GM23338 (cell line): Measurements from ENCODE around the gene MPC2. TPM values are rescaled to one million over a fixed set of nuclear protein-coding genes. Genes with fewer than 3 reads are reported as not detected.

ENCODE experiments used
- ATAC-seq: fragments of 200-7000 bp; cut with Tn5 transposase; 3 replicates; pipeline ENCODE4 v1.9.1; 2020
- DNase-seq: peaks from one replicate; pipeline ENCODE4 v3.0.0-alpha.2; 2015; ENCODE audit warnings: low spot score
- H2AFZ ChIP-seq: fragments of 200-600 bp; sonication (generic); 2 replicates; pipeline ENCODE4 v1.8.0; 2016; ENCODE audit warnings: antibody characterized with exemption, mild to moderate bottlenecking, moderate library complexity
- H3F3A ChIP-seq: fragments of 200-600 bp; sonication (generic); replicated peaks from 2 replicates; pipeline ENCODE4 v1.8.0; 2017; ENCODE audit warnings: antibody characterized with exemption, mixed run types, low read depth
- H3K27ac ChIP-seq: fragments of 200-600 bp; sonication (generic); 2 replicates; pipeline ENCODE4 v1.6.1; 2016; ENCODE audit warnings: low read depth
- H3K27me3 ChIP-seq: fragments of 200-600 bp; sonication (generic); 2 replicates; pipeline ENCODE4 v1.8.0; 2016; ENCODE audit warnings: mild to moderate bottlenecking, mixed run types, moderate library complexity; ENCODE audit not compliant: insufficient read depth
- H3K36me3 ChIP-seq: fragments of 200-600 bp; sonication (generic); 2 replicates; pipeline ENCODE4 v1.8.0; 2016; ENCODE audit warnings: mild to moderate bottlenecking; ENCODE audit not compliant: insufficient read depth
- H3K4me1 ChIP-seq: fragments of 200-600 bp; sonication (generic); 2 replicates; pipeline ENCODE4 v1.8.0; 2016; ENCODE audit warnings: mild to moderate bottlenecking, moderate library complexity; ENCODE audit not compliant: insufficient read depth
- H3K4me2 ChIP-seq: fragments of 200-600 bp; sonication (generic); 2 replicates; pipeline ENCODE4 v1.7.1; 2017; ENCODE audit warnings: mixed run types
- H3K4me3 ChIP-seq: fragments of 200-600 bp; sonication (generic); 2 replicates; pipeline ENCODE4 v1.6.1; 2016; ENCODE audit warnings: mixed run types
- H3K79me2 ChIP-seq: fragments of 200-600 bp; sonication (generic); replicated peaks from 2 replicates; pipeline ENCODE4 v1.8.0; 2017; ENCODE audit warnings: mild to moderate bottlenecking; ENCODE audit not compliant: insufficient read depth
- H3K9me2 ChIP-seq: fragments of 200-600 bp; sonication (generic); 2 replicates; pipeline ENCODE4 v1.8.0; 2017; ENCODE audit not compliant: insufficient read depth
- H4K20me1 ChIP-seq: fragments of 200-600 bp; sonication (generic); replicated peaks from 2 replicates; pipeline ENCODE4 v1.8.0; 2017; ENCODE audit warnings: mild to moderate bottlenecking; ENCODE audit not compliant: insufficient read depth
- H3K27ac Mint-ChIP-seq: 2 replicates; pipeline ENCODE4 v1.8.0; 2020; ENCODE audit warnings: inconsistent platforms, mild to moderate bottlenecking, moderate library complexity, mixed read lengths
- H3K27me3 Mint-ChIP-seq: 3 replicates; pipeline ENCODE4 v1.8.0; 2022; ENCODE audit warnings: low read depth, mild to moderate bottlenecking, moderate library complexity, mixed read lengths, inconsistent platforms; ENCODE audit not compliant: insufficient read depth, poor library complexity
- H3K36me3 Mint-ChIP-seq: 3 replicates; pipeline ENCODE4 v1.8.0; 2021; ENCODE audit warnings: low read depth, mild to moderate bottlenecking, inconsistent platforms, moderate library complexity, mixed read lengths
- H3K4me1 Mint-ChIP-seq: 3 replicates; pipeline ENCODE4 v1.8.0; 2020; ENCODE audit warnings: mild to moderate bottlenecking, inconsistent platforms, mixed read lengths
- H3K4me3 Mint-ChIP-seq: 3 replicates; pipeline ENCODE4 v1.8.0; 2021; ENCODE audit warnings: moderate library complexity, mild to moderate bottlenecking, inconsistent platforms, mixed read lengths
- H3K9me3 Mint-ChIP-seq: 3 replicates; pipeline ENCODE4 v1.8.0; 2020; ENCODE audit warnings: moderate library complexity, mild to moderate bottlenecking, inconsistent platforms, mixed read lengths
- CREB1 ChIP-seq: fragments of 250-450 bp; sonication (Bioruptor Pico); IDR thresholded peaks from 2 replicates; pipeline ENCODE4 v1.5.0; 2020; ENCODE audit warnings: low read depth, mild to moderate bottlenecking, moderate library complexity
- EZH2 ChIP-seq: fragments of 200-600 bp; sonication (generic); IDR thresholded peaks from one replicate; pipeline ENCODE4 v1.8.0; 2017; ENCODE audit warnings: antibody characterized with exemption, mild to moderate bottlenecking, low read depth; ENCODE audit not compliant: unreplicated experiment
- EZH2phosphoT487 ChIP-seq: fragments of 200-600 bp; sonication (generic); IDR thresholded peaks from one replicate; pipeline ENCODE4 v1.8.1; 2018; ENCODE audit warnings: antibody characterized with exemption; ENCODE audit not compliant: unreplicated experiment
- JUNB ChIP-seq: IDR thresholded peaks from one replicate; pipeline ENCODE4 v1.6.1; 2016; ENCODE audit warnings: antibody characterized with exemption; ENCODE audit not compliant: unreplicated experiment
- NANOG ChIP-seq: IDR thresholded peaks from 2 replicates; pipeline ENCODE4 v1.6.1; 2016; ENCODE audit warnings: antibody characterized with exemption, borderline replicate concordance
- POLR2AphosphoS5 ChIP-seq: IDR thresholded peaks from 2 replicates; pipeline ENCODE4 v1.6.1; 2016; ENCODE audit warnings: antibody characterized with exemption, low read depth
- STAT1 ChIP-seq: IDR thresholded peaks from one replicate; pipeline ENCODE4 v1.6.1; 2016; ENCODE audit warnings: antibody characterized with exemption; ENCODE audit not compliant: unreplicated experiment
- ZNF114 ChIP-seq: fragments of 250-450 bp; sonication (Bioruptor Pico); IDR thresholded peaks from 2 replicates; pipeline ENCODE4 v1.5.0; 2020; ENCODE audit warnings: mild to moderate bottlenecking, moderate library complexity
- ZNF331 ChIP-seq: fragments of 250-450 bp; sonication (Bioruptor Pico); IDR thresholded peaks from 2 replicates; pipeline ENCODE4 v1.5.0; 2020; ENCODE audit warnings: low read depth, mild to moderate bottlenecking, moderate library complexity
- polyA plus RNA-seq: library from polyadenylated mRNA; unstranded; fragments of >200 nt; fragmentation: Nextera tagmentation; extraction: Ambion mirVana; gene quantifications from 2 replicates; pipeline ENCODE4 v1.2.1, GENCODE V29; 2016
- total RNA-seq: library from RNA; depleted of rRNA; stranded (reverse); fragments of >200 nt; shearing (Covaris generic); gene quantifications from 2 replicates; pipeline ENCODE4 v1.2.3, GENCODE V29; 2014
- TF ChIP-seq, protein P1 (sequence below), 2 experiments: fragments of 200-600 bp in 1 of 2; sonication (generic) in 1 of 2; conservative IDR thresholded peaks; 2 replicates each; pipeline versions ENCODE4 v1.5.1 to v1.6.1; 2016 to 2017; ENCODE audit warnings: antibody characterized with exemption in 2 of 2, low read depth in 2 of 2, mild to moderate bottlenecking in 2 of 2, moderate library complexity in 1 of 2
- TF ChIP-seq, protein P2 (sequence below): IDR thresholded peaks from one replicate; pipeline ENCODE4 v1.6.1; 2018; ENCODE audit warnings: antibody characterized with exemption; ENCODE audit not compliant: unreplicated experiment
- TF ChIP-seq, protein P3 (sequence below): IDR thresholded peaks from 2 replicates; pipeline ENCODE4 v1.6.1; 2016; ENCODE audit warnings: antibody characterized with exemption
- TF ChIP-seq, protein P4 (sequence below): fragments of 250-450 bp; sonication (Bioruptor Pico); IDR thresholded peaks from 2 replicates; pipeline ENCODE4 v1.5.0; 2020; ENCODE audit warnings: mild to moderate bottlenecking, moderate library complexity

MPC2 gene
- total and polyA plus RNA-seq, 2 experiments from 2014 or later, result 21.6 to 76.9 TPM

GRCh38 chr1:167876597-167877175, 60.2 kb downstream of the MPC2 start:
- Histone ChIP-seq H3K9me2 (no peaks in the 10 kb centered on the region), H3K4me1 (peaks cover 11% of the 10 kb centered on the region; the same call in 1 of the 2 replicates), H2AFZ (no peak overlapping the region), H3K27me3 (no peaks in the 10 kb centered on the region), H3K4me3 (no peak overlapping the region), H3F3A (no peaks in the 10 kb centered on the region), H3K36me3 (no peaks in the 10 kb centered on the region), H3K4me2 (no peak overlapping the region), H3K27ac (no peak overlapping the region), H3K79me2 (no peaks in the 10 kb centered on the region), H4K20me1 (no peaks in the 10 kb centered on the region)
- TF ChIP-seq POLR2AphosphoS5 (no peak), EZH2phosphoT487 (no peak), CREB1 (no peak), ZNF114 (CRISPR knock-in tag) (no peak), JUNB (no peak), STAT1 (no peak), NANOG (no peak), ZNF331 (CRISPR knock-in tag) (no peak), EZH2 (no peak)
- TF ChIP-seq, protein P1, sequence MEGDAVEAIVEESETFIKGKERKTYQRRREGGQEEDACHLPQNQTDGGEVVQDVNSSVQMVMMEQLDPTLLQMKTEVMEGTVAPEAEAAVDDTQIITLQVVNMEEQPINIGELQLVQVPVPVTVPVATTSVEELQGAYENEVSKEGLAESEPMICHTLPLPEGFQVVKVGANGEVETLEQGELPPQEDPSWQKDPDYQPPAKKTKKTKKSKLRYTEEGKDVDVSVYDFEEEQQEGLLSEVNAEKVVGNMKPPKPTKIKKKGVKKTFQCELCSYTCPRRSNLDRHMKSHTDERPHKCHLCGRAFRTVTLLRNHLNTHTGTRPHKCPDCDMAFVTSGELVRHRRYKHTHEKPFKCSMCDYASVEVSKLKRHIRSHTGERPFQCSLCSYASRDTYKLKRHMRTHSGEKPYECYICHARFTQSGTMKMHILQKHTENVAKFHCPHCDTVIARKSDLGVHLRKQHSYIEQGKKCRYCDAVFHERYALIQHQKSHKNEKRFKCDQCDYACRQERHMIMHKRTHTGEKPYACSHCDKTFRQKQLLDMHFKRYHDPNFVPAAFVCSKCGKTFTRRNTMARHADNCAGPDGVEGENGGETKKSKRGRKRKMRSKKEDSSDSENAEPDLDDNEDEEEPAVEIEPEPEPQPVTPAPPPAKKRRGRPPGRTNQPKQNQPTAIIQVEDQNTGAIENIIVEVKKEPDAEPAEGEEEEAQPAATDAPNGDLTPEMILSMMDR (conservative IDR thresholded peaks at IDR 0.05; ENCODE audit: low read depth in 2 of 2), result no peak
- TF ChIP-seq, protein P2, sequence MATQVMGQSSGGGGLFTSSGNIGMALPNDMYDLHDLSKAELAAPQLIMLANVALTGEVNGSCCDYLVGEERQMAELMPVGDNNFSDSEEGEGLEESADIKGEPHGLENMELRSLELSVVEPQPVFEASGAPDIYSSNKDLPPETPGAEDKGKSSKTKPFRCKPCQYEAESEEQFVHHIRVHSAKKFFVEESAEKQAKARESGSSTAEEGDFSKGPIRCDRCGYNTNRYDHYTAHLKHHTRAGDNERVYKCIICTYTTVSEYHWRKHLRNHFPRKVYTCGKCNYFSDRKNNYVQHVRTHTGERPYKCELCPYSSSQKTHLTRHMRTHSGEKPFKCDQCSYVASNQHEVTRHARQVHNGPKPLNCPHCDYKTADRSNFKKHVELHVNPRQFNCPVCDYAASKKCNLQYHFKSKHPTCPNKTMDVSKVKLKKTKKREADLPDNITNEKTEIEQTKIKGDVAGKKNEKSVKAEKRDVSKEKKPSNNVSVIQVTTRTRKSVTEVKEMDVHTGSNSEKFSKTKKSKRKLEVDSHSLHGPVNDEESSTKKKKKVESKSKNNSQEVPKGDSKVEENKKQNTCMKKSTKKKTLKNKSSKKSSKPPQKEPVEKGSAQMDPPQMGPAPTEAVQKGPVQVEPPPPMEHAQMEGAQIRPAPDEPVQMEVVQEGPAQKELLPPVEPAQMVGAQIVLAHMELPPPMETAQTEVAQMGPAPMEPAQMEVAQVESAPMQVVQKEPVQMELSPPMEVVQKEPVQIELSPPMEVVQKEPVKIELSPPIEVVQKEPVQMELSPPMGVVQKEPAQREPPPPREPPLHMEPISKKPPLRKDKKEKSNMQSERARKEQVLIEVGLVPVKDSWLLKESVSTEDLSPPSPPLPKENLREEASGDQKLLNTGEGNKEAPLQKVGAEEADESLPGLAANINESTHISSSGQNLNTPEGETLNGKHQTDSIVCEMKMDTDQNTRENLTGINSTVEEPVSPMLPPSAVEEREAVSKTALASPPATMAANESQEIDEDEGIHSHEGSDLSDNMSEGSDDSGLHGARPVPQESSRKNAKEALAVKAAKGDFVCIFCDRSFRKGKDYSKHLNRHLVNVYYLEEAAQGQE, result no peak
- TF ChIP-seq, protein P3, sequence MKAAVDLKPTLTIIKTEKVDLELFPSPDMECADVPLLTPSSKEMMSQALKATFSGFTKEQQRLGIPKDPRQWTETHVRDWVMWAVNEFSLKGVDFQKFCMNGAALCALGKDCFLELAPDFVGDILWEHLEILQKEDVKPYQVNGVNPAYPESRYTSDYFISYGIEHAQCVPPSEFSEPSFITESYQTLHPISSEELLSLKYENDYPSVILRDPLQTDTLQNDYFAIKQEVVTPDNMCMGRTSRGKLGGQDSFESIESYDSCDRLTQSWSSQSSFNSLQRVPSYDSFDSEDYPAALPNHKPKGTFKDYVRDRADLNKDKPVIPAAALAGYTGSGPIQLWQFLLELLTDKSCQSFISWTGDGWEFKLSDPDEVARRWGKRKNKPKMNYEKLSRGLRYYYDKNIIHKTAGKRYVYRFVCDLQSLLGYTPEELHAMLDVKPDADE, result no peak
- TF ChIP-seq, protein P4, sequence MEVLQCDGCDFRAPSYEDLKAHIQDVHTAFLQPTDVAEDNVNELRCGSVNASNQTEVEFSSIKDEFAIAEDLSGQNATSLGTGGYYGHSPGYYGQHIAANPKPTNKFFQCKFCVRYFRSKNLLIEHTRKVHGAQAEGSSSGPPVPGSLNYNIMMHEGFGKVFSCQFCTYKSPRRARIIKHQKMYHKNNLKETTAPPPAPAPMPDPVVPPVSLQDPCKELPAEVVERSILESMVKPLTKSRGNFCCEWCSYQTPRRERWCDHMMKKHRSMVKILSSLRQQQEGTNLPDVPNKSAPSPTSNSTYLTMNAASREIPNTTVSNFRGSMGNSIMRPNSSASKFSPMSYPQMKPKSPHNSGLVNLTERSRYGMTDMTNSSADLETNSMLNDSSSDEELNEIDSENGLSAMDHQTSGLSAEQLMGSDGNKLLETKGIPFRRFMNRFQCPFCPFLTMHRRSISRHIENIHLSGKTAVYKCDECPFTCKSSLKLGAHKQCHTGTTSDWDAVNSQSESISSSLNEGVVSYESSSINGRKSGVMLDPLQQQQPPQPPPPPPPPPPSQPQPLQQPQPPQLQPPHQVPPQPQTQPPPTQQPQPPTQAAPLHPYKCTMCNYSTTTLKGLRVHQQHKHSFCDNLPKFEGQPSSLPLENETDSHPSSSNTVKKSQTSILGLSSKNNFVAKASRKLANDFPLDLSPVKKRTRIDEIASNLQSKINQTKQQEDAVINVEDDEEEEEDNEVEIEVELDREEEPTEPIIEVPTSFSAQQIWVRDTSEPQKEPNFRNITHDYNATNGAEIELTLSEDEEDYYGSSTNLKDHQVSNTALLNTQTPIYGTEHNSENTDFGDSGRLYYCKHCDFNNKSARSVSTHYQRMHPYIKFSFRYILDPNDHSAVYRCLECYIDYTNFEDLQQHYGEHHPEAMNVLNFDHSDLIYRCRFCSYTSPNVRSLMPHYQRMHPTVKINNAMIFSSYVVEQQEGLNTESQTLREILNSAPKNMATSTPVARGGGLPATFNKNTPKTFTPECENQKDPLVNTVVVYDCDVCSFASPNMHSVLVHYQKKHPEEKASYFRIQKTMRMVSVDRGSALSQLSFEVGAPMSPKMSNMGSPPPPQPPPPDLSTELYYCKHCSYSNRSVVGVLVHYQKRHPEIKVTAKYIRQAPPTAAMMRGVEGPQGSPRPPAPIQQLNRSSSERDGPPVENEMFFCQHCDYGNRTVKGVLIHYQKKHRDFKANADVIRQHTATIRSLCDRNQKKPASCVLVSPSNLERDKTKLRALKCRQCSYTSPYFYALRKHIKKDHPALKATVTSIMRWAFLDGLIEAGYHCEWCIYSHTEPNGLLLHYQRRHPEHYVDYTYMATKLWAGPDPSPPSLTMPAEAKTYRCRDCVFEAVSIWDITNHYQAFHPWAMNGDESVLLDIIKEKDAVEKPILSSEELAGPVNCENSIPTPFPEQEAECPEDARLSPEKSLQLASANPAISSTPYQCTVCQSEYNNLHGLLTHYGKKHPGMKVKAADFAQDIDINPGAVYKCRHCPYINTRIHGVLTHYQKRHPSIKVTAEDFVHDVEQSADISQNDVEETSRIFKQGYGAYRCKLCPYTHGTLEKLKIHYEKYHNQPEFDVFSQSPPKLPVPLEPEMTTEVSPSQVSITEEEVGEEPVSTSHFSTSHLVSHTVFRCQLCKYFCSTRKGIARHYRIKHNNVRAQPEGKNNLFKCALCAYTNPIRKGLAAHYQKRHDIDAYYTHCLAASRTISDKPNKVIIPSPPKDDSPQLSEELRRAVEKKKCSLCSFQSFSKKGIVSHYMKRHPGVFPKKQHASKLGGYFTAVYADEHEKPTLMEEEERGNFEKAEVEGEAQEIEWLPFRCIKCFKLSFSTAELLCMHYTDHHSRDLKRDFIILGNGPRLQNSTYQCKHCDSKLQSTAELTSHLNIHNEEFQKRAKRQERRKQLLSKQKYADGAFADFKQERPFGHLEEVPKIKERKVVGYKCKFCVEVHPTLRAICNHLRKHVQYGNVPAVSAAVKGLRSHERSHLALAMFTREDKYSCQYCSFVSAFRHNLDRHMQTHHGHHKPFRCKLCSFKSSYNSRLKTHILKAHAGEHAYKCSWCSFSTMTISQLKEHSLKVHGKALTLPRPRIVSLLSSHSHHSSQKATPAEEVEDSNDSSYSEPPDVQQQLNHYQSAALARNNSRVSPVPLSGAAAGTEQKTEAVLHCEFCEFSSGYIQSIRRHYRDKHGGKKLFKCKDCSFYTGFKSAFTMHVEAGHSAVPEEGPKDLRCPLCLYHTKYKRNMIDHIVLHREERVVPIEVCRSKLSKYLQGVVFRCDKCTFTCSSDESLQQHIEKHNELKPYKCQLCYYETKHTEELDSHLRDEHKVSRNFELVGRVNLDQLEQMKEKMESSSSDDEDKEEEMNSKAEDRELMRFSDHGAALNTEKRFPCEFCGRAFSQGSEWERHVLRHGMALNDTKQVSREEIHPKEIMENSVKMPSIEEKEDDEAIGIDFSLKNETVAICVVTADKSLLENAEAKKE (CRISPR knock-in tag), result no peak
- no peak overlapping the region for H3K4me3 Mint-ChIP-seq
- H3K4me1 Mint-ChIP-seq, result peaks cover 9% of the 10 kb centered on the region
- ATAC-seq (no peak), DNase-seq (no peak)
- no peak overlapping the region for H3K27ac Mint-ChIP-seq
- no peaks in the 10 kb centered on the region for H3K36me3 Mint-ChIP-seq
- no peaks in the 10 kb centered on the region for H3K27me3 Mint-ChIP-seq
- no peaks in the 10 kb centered on the region; the same call in 2 of the 3 replicates for H3K9me3 Mint-ChIP-seq
